HEK293 (cell line): ENCODE measurements around the gene RTN3.

Experiments used
- CTCF ChIA-PET: fragments of 350-600 bp; formaldehyde crosslinking; extraction: SDS; loops from one replicate; lab custom pipeline; 2021; ENCODE audit warnings: antibody characterized with exemption; lab: Yijun Ruan, JAX
- POLR2A ChIA-PET: fragments of 300-600 bp; formaldehyde crosslinking; extraction: SDS; loops from one replicate; lab custom pipeline; 2020; ENCODE audit warnings: antibody characterized with exemption, inconsistent platforms; lab: Yijun Ruan, JAX
- H3K27ac ChIP-seq: fragments of 200-500 bp; sonication (Bioruptor generic); 2 replicates; pipeline ENCODE4 v1.5.1; 2014; ENCODE audit warnings: low read depth, low read length, control low read depth, inconsistent platforms; ENCODE audit errors: extremely low read depth
- H3K36me3 ChIP-seq, 2 experiments: fragments of 200-500 bp in 1 of 2; sonication (Bioruptor generic) in 1 of 2; 1 replicate in 1 of 2; 2 replicates in 1 of 2; pipeline ENCODE4 v1.5.1; 2014 to 2017; ENCODE audit warnings: inconsistent platforms in 2 of 2, low read length in 2 of 2; ENCODE audit not compliant: control insufficient read depth in 2 of 2, insufficient read depth in 1 of 2
- H3K4me1 ChIP-seq: fragments of 200-500 bp; sonication (Bioruptor generic); 2 replicates; pipeline ENCODE4 v1.5.1; 2014; ENCODE audit warnings: mild to moderate bottlenecking, low read length, inconsistent platforms; ENCODE audit not compliant: control insufficient read depth, insufficient read depth
- H3K4me3 ChIP-seq: 2 replicates; pipeline ENCODE4 v1.5.1; 2011; ENCODE audit warnings: low read depth, mild to moderate bottlenecking, control low read depth, low read length, moderate library complexity
- H3K9me3 ChIP-seq: fragments of 200-500 bp; sonication (Bioruptor generic); 2 replicates; pipeline ENCODE4 v1.5.1; 2014; ENCODE audit warnings: low read depth, low read length, inconsistent platforms; ENCODE audit not compliant: control insufficient read depth, insufficient read depth
- BCL11B ChIP-seq: fragments of 450-650 bp; formaldehyde crosslinking; IDR thresholded peaks from 2 replicates; pipeline ENCODE4 v1.5.1; 2016; ENCODE audit warnings: low read depth, missing biosample characterization, missing genetic modification characterization
- CTCF ChIP-seq: fragments of 450-650 bp; formaldehyde crosslinking; IDR thresholded peaks from 2 replicates; pipeline ENCODE4 v1.5.1; 2016; ENCODE audit warnings: missing biosample characterization, missing genetic modification characterization
- HOXD13 ChIP-seq: sonication (generic); formaldehyde crosslinking; IDR thresholded peaks from 2 replicates; pipeline ENCODE4 v1.8.0; 2022; ENCODE audit warnings: missing genetic modification reagents, borderline replicate concordance
- KLF17 ChIP-seq: fragments of 450-650 bp; formaldehyde crosslinking; IDR thresholded peaks from 2 replicates; pipeline ENCODE4 v1.5.1; 2016; ENCODE audit warnings: missing biosample characterization, missing genetic modification characterization
- SETDB1 ChIP-seq: IDR thresholded peaks from one replicate; pipeline ENCODE4 v1.6.1; 2017; ENCODE audit warnings: mild to moderate bottlenecking, low read length, moderate library complexity, mixed read lengths; ENCODE audit not compliant: insufficient read length
- ZBTB17 ChIP-seq: fragments of 450-650 bp; formaldehyde crosslinking; IDR thresholded peaks from 2 replicates; pipeline ENCODE4 v1.5.1; 2016; ENCODE audit warnings: missing biosample characterization, missing genetic modification characterization
- ZBTB48 ChIP-seq: fragments of 450-650 bp; formaldehyde crosslinking; IDR thresholded peaks from 2 replicates; pipeline ENCODE4 v1.5.1; 2016; ENCODE audit warnings: missing biosample characterization, missing genetic modification characterization
- ZNF112 ChIP-seq: fragments of 450-650 bp; formaldehyde crosslinking; IDR thresholded peaks from 2 replicates; pipeline ENCODE4 v1.5.0; 2017; ENCODE audit warnings: missing biosample characterization, missing genetic modification characterization
- ZNF138 ChIP-seq: fragments of 450-650 bp; formaldehyde crosslinking; IDR thresholded peaks from 2 replicates; pipeline ENCODE4 v1.5.1; 2016; ENCODE audit warnings: missing biosample characterization, missing genetic modification characterization, borderline replicate concordance
- ZNF157 ChIP-seq: fragments of 450-650 bp; formaldehyde crosslinking; IDR thresholded peaks from 2 replicates; pipeline ENCODE4 v1.5.1; 2016; ENCODE audit warnings: missing biosample characterization, missing genetic modification characterization
- ZNF175 ChIP-seq: fragments of 450-650 bp; formaldehyde crosslinking; IDR thresholded peaks from 2 replicates; pipeline ENCODE4 v1.5.1; 2016; ENCODE audit warnings: missing biosample characterization, missing genetic modification characterization
- ZNF2 ChIP-seq: fragments of 450-650 bp; formaldehyde crosslinking; IDR thresholded peaks from 2 replicates; pipeline ENCODE4 v1.5.1; 2016; ENCODE audit warnings: missing biosample characterization, missing genetic modification characterization
- ZNF280D ChIP-seq: fragments of 450-650 bp; formaldehyde crosslinking; IDR thresholded peaks from 2 replicates; pipeline ENCODE4 v1.5.1; 2016; ENCODE audit warnings: missing biosample characterization, missing genetic modification characterization
- ZNF366 ChIP-seq: fragments of 450-650 bp; formaldehyde crosslinking; conservative IDR thresholded peaks from 2 replicates; pipeline ENCODE4 v1.5.1; 2016; ENCODE audit warnings: missing biosample characterization, missing genetic modification characterization
- ZNF398 ChIP-seq: fragments of 450-650 bp; formaldehyde crosslinking; IDR thresholded peaks from 2 replicates; pipeline ENCODE4 v1.5.1; 2017; ENCODE audit warnings: missing biosample characterization, missing genetic modification characterization
- ZNF404 ChIP-seq: fragments of 450-650 bp; formaldehyde crosslinking; IDR thresholded peaks from 2 replicates; pipeline ENCODE4 v1.5.1; 2017; ENCODE audit warnings: missing biosample characterization, missing genetic modification characterization
- ZNF423 ChIP-seq: fragments of 450-650 bp; formaldehyde crosslinking; IDR thresholded peaks from 2 replicates; pipeline ENCODE4 v1.5.1; 2016; ENCODE audit warnings: missing biosample characterization, missing genetic modification characterization
- ZNF426 ChIP-seq: fragments of 450-650 bp; formaldehyde crosslinking; IDR thresholded peaks from 2 replicates; pipeline ENCODE4 v1.5.1; 2017; ENCODE audit warnings: missing biosample characterization, missing genetic modification characterization, mild to moderate bottlenecking, inconsistent platforms, moderate library complexity
- ZNF48 ChIP-seq: fragments of 450-650 bp; formaldehyde crosslinking; IDR thresholded peaks from 2 replicates; pipeline ENCODE4 v1.5.1; 2016; ENCODE audit warnings: missing biosample characterization, missing genetic modification characterization
- ZNF514 ChIP-seq: fragments of 450-650 bp; formaldehyde crosslinking; IDR thresholded peaks from 2 replicates; pipeline ENCODE4 v1.5.1; 2016; ENCODE audit warnings: missing biosample characterization, missing genetic modification characterization
- ZNF544 ChIP-seq: fragments of 450-650 bp; formaldehyde crosslinking; IDR thresholded peaks from 2 replicates; pipeline ENCODE4 v1.5.0; 2017; ENCODE audit warnings: missing biosample characterization, missing genetic modification characterization
- ZNF560 ChIP-seq: fragments of 450-650 bp; formaldehyde crosslinking; IDR thresholded peaks from 2 replicates; pipeline ENCODE4 v1.5.1; 2017; ENCODE audit warnings: missing biosample characterization, missing genetic modification characterization, borderline replicate concordance
- ZNF561 ChIP-seq: fragments of 450-650 bp; IDR thresholded peaks from 2 replicates; pipeline ENCODE4 v1.5.1; 2018; ENCODE audit warnings: missing biosample characterization, missing genetic modification characterization, borderline replicate concordance
- ZNF701 ChIP-seq: fragments of 450-650 bp; formaldehyde crosslinking; IDR thresholded peaks from 2 replicates; pipeline ENCODE4 v1.5.1; 2016; ENCODE audit warnings: missing biosample characterization, missing genetic modification characterization
- ZSCAN23 ChIP-seq: fragments of 450-650 bp; formaldehyde crosslinking; IDR thresholded peaks from 2 replicates; pipeline ENCODE4 v1.5.1; 2016; ENCODE audit warnings: missing biosample characterization, missing genetic modification characterization

The RTN3 gene

GRCh38 chr11:63671322-63672155 lies 9.8 kb upstream of the RTN3 start, which contains the start of gene ATL3 (continued):
- TF ChIP-seq SETDB1, result peak; percentile 97
- TF ChIP-seq HOXD13 (CRISPR knock-in tag), result peak; percentile 86; the same call in 1 of the 2 replicates
- TF ChIP-seq ZNF423 (tag by site-specific recombination), result no peak

- TF ChIP-seq ZNF398 (tag by site-specific recombination), result no peak
- TF ChIP-seq ZNF157 (tag by site-specific recombination), result no peak
- TF ChIP-seq ZNF514 (tag by site-specific recombination), result no peak
- TF ChIP-seq ZNF48, result no peak
- TF ChIP-seq ZNF2 (tag by site-specific recombination), result no peak
- TF ChIP-seq ZNF280D, result no peak
- no peak for TF ChIP-seq CTCF (tag by site-specific recombination)
- no peak for TF ChIP-seq ZBTB48 (tag by site-specific recombination)
- no peak for TF ChIP-seq ZNF404 (tag by site-specific recombination)
- no peak for TF ChIP-seq ZNF544 (tag by site-specific recombination)
- TF ChIP-seq ZNF175 (tag by site-specific recombination), result no peak
- no peak for TF ChIP-seq BCL11B (tag by site-specific recombination)
- no peaks in the 10 kb centered on the region for H3K9me3 ChIP-seq
- no peak overlapping the region for H3K27ac ChIP-seq
- H3K4me3 ChIP-seq, result no peak overlapping the region
- no peaks in the 10 kb centered on the region for H3K36me3 ChIP-seq
- POLR2A ChIA-PET, result interaction anchor here (2.4 kb wide), 1 partner anchor 10 kb away, joined by 31 read pairs; the partner anchor contains the start of gene RTN3
- CTCF ChIA-PET, result interaction anchor here (1.0 kb wide), 1 partner anchor 63 kb away, joined by 3 read pairs; no protein-coding TSS in a partner anchor
- no peaks in the 10 kb centered on the region for H3K4me1 ChIP-seq
Observed at GRCh38 chr11:63672156-63672463, 9.2 kb upstream of the RTN3 start.

GRCh38 chr11:63672936-63673539 lies 8.3 kb upstream of the RTN3 start:
- ChIA-PET CTCF (interaction anchor here (0.9 to 1.6 kb wide), 3 partner anchors 65 to 649 kb away, joined by 3 to 7 read pairs (median 3); no protein-coding TSS in a partner anchor), POLR2A (interaction anchor here (1.8 kb wide), 1 partner anchor 9 kb away, joined by 12 read pairs; the partner anchor contains the start of gene RTN3)
- TF ChIP-seq ZNF426 (tag by site-specific recombination) (no peak), KLF17 (tag by site-specific recombination) (no peak), ZNF423 (tag by site-specific recombination) (no peak), ZNF701 (tag by site-specific recombination) (no peak), ZNF138 (no peak), ZNF366 (tag by site-specific recombination) (no peak), ZBTB17 (tag by site-specific recombination) (no peak), ZSCAN23 (no peak), ZNF112 (tag by site-specific recombination) (no peak), ZNF560 (tag by site-specific recombination) (no peak), ZNF561 (tag by site-specific recombination) (no peak)
- H3K36me3 ChIP-seq, result no peaks in the 10 kb centered on the region
- H3K4me1 ChIP-seq, result no peaks in the 10 kb centered on the region
- no peak overlapping the region for H3K4me3 ChIP-seq
- H3K9me3 ChIP-seq, result no peaks in the 10 kb centered on the region
- H3K27ac ChIP-seq, result no peak overlapping the region
